ENCODE measurements around the gene TEFM.

- TF ChIP-seq TAF1 (IDR thresholded peaks at IDR 0.05; ENCODE audit: low read depth, low read length) (no peak), POLR2A (IDR thresholded peaks at IDR 0.05; ENCODE audit: low read depth, low read length) (no peak), POLR2AphosphoS5 (IDR thresholded peaks at IDR 0.05; ENCODE audit: low read depth, low read length) (no peak)
Observed at GRCh38 chr17:30927756-30928155, 21.7 kb upstream of the TEFM start.

All from GM12891 (cell line).